Ecto neural progenitor cell (in vitro differentiated cells): ENCODE data around the gene NODAL.

ENCODE experiments used
- DNase-seq: peaks from one replicate; pipeline ENCODE4 v3.0.0-alpha.2; 2018; ENCODE audit warnings: low spot score

The NODAL gene

DNA sequence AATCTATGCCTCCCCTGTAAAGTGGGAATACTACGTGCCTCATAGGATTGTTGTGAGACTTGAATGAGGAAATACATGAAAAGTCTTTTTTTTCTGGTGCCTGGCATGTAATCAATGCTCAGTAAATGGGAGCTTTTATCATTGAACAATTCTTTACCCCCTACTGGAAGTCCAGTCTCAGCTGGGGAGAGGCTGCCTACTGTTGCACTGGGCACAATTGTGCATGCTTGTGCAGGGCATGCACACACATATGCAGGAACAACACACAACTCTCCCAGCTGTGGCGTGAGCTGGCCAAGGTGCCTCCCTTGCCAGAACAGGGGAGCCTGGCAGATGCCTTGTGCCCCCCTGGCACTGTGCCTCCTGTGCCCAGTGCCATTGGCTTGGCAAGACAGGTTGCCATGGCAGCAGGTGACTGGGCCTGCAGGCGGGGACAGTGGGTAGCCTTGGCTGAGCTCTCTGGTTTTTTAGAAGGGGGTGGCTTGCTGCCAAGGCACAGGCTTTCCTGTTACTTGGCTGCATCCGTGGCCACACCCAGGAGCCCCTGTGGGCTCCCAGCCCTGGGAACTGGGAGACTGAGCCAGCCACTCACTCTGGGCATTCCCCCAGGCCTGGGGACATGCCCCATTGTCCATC is 21.0 kb upstream of the NODAL start:
- DNase-seq: no peak

DNA sequence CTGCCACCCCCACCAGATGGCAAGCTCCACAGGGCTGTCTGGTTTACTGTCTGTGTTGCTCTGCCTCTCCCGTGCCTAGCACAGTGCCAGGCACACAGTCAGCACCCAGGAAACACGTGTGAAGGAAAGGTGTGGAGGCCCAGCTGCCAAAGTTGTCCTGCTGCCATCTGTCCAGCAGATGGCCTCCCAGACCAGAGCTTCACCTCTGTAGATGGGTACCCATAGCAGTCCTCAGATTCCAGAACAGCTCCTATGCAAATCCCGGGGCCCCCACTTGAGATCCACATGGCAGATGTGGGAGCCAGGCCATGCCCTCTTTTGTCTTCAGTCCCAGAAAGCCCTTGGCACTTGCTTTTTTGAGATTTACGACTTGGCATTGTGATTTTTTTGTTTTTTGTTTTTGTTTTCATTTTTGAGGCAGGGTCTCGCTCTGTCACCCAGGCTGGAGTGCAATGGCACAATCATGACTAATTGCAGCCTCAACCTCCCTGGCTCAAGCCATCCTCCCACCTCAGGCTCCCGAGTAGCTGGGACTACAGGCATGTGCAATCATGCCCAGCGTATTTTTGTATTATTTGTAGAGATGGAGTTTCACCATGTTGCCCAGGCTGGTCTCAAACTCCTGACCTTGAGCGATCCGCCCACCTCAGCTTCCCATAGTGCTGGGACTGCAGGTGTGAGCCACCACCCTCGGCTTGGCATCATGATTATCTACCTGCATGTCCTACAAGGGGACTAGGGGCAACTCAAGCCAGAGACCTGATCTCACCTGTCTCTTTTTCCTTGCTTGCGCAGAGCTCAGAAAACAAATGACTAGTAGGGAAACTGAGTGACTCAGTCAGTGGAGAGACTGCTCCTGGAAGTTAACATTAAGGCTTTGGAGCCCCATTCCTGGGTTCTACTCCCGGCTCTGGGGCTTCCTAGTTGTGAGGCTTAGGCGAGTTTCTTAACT is 20.2 kb upstream of the NODAL start:
- peak; percentile 64 for DNase-seq

DNA sequence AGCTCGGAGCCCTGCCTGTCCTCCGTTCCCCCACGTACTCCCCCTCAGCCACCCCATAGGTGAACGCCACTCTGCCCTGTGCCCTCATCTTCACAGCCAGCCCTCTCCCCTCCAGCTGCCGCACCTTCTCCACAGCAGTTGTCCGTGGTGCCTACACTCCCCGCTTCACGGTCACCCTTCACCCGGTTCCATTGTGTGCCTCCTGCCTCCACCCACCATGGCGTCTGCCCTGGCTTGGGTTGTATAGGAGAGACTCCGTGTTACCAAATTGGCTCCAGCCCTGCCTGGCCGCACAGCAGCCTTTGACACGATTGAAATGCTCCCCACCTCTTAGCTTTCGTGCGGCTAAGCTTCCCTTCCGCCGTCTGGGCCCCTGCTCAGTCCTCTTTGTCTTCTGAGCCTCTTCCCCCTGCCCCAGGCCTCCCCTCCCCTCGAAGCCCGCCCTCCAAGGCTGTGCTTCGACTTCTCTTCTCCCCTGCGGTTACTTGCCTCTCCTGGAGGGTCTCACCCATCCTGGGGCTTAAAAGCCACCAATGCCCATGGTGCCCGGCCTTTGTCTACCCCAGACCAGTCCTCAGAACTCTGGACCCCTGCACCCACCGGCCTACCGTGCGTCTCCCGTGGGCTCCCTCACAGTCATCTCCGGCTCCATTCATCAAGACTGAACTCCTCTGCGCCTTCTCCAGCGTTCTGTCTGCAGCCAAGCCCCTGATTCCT is 18.5 kb upstream of the NODAL start:
- peak; percentile 70 for DNase-seq

DNA sequence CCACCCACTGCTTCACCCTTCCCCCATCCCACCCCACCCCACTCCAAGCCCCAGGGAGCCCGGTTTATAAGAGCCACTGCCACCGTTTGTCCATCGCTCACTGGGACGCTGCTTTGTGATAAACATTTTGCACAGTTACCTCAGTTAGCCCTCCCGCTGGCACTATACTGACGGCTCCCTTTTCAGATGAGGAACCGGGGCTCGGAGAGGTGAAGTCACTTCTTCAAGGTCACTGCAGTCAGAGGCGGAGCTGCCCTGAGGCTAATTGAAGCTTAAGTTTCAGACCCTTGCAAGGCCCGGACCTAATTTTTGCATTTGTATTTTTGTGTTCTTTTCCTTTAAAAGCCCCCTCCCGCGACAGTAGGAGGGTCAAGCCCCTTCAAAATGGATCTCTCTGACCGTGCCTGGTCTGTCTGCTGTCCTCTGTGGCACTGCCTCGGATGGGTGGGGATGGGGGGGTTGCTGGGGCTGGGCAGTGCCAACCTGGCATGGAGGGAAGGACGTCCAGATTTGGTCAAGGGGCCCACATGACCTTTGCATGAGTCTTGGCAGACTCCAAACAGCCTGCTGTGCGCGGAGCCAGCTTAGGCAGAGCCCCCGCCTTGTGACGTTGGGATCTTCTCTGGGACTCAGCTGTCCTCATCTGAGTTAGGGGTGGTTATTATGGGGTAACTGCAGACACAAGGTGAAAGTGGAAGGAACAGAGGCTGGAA is 17.7 kb upstream of the NODAL start:
- no peak for DNase-seq

DNA sequence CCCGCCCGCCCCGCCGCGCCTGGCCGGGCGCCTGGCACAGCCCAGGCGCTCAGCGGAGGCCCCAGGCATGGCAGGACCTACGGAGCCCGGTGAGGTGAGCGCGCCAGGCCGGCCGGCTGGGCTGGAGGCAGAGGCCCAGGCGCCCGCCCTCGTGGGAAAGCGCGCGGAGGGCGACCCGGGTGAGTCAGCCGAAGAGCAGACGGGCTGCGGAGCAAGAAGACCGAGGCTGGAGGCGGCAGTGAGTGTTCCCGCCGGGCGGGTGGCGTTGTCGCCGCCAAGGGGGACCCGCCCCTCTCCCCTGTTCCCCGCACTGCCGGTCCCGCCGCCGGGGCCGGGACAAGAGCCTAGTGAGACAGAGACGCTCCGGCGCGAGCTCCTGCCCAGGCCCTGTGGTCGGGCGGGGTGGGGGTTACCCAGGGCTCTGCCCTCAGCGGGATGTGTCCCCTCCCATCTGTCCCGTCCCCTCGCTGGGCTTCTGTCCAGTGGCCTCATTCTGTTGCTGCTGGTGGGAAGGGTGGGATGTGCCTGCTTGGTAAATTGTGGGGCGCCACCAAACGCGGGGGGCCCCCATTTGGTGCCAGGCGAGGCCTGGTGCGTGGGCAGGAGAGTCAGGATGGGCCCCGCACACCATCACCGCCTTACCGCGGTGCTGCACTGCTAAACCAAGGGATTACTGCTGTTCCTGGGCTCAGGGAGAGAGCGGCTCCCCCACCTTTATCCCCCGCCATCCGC is 17.0 kb upstream of the NODAL start:
- peak; percentile 70 for DNase-seq

DNA sequence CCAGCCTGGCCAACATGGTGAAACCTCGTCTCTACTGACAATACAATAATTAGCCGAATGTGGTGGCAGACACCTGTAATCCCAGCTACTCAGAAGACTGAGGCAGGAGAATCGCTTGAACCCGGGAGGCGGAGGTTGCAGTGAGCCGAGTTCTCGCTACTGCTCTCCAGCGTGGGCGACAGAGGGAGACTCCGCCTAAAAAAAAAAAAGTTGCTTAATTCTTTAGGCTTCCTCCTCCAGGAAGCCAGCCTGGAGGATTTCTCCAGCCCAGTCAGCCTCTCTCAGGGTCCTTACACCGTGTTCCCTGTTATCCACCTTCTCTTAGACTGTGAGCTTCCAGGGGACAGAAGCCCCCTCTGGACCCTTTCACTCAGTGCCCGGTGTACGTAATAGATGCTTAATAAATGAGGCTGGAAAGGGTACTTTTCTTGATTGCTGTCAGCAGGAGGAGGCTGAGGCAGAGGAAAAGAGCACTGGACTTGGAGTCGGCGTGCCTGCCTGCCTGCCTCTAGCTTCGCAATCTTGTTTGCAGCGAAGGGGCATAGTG is 16.4 kb upstream of the NODAL start:
- DNase-seq: no peak

DNA sequence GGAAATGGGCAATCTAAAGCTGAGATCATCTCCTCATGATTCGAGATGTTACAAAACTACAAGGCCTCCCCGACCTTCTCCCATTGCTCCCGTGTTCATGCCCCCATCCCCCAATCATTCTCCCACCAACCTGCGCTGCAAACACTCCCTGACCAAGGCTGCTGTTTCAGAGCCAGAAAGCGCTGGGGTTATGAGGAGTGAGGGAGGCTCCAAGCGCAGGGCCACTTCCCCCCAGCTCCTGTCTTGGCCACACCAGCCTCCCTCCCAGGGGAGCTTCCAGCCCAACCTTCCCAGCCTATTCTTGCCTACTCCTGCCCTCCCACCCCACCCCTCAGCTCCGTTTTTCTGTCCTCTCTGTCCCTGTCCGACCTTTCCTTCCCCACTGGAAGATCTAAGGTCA is 14.7 kb upstream of the NODAL start:
- no peak for DNase-seq

DNA sequence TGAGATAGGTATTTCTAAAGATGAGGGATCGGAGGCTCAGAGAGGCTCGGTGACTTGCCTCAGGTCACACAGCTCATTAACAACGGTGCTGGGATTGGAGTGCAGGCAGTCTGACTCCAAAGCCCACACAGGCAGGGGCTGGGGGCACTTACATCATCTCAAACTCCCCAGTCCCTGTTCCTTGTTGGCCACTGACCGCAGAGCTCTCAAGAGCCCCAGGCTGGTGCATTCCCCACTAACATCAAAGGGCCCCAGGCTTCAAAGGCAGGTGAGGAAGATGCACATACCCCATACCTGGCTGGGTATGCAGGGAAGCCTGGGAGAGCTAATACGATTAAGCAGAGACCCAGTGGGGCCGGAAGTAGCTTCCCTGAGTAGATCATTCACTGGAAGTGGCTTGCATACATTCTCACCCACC is 13.7 kb upstream of the NODAL start:
- DNase-seq: no peak

DNA sequence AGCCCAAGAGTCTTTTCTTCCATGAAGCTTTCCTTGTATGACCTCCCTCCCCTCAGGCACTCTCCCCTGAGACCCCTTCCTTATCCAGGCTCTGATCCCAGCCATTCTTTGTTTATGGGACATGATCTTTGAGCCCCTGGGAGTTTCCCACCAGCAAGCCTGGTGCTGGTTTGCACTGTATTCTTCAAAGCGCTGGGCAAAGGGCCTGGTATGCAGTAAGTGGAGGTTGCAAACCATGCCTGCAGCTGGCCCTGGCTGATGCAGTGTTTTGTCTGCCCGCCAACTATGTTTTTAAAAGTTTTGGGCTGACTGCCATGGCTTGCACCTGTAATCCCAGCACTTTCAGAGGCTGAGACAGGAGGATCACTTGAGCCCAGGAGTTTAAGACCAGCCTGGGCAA is 6.8 kb upstream of the NODAL start:
- no peak for DNase-seq

DNA sequence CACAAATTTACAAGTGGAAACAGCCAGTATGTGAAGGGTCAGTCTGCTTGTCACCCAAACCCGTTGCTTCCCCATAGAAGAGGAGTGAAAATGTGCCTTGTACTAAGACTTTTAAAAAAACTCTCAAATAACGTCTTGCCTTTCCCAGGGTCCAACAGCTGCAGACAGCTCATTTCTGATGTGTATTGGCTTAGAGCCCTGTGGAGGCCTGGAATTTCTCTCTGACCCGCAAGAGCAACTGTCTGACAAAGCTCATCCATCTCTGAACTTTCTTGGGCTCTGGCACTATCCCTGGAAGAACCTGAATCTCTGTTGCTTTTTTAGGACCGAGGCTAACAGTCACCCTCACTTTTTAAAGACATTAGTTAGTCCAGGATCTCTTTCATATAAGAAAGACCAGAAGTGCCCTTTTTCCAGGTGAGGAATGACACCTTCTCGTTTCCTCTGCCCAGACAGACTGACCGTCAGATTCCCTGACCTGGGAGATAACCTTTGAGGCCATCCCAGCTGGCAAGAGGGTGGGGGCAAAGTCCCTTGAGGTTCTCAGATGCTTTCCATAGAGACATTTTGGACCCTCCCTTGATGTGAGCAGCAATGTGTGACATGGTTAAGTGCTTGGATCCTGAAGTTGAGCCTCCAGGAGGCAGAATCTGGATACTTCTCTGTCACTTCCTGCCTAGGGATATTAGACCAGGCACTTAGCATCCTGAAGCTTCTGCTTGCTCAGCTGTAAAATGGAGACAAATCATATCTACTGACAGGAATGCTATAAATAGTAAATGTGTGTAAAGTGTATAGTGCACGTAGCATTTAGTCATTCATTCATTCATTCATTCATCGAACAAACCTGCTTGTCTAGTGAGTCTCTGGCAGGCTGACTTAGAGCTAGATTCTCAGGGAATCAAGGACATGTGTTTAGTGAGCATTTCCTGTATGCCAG is 4.5 kb upstream of the NODAL start:
- no peak for DNase-seq

DNA sequence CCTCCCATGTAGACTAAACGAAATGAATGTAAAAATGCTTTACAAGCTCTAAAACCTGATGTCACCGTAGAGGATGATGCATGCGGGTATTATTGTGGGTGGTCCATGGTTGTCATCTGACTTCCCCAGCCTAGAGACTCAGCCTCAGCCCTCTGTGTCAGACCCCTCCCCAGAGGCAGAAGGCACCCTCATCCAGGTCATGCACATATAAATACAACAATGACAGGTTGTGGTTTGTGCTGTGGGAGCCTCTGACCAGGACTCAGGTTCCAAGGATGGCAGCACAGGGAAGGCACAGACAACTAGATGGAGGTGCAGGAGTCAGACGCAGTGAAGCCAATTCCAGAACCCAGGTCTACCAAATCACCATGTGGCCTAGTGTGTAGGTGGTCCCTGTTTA is 3.3 kb upstream of the NODAL start:
- no peak for DNase-seq

DNA sequence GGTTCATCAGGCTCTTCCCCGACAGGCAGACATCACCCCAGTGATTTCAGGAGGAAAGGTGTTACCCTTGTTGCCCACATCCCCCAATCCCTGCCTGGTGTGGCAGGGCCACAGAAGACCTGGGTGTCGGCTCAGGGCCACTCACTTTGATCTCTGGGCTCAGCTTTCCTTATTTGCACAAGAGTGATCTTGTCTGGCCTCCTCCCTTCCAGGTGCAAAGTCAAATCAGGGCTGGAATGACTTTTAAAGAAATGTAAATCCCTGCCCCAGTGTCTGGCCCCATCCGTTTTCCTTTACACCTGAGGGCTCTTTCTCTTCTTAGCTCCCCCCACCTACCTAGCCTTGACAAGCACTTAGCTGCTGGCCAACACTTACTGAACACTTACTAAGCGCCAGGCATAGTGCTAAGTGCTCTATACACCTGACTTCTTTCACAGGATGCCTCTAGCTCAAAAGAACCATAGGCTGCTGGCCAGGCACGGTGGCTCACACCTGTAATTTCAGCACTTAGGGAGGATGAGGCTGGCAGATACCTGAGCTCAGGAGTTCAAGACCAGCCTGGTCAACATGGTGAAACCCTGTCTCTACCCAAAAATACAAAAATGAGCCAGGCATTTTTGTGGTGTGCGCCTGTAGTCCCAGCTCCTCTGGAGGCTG is 979 bp upstream of the NODAL start:
- DNase-seq: no peak

DNA sequence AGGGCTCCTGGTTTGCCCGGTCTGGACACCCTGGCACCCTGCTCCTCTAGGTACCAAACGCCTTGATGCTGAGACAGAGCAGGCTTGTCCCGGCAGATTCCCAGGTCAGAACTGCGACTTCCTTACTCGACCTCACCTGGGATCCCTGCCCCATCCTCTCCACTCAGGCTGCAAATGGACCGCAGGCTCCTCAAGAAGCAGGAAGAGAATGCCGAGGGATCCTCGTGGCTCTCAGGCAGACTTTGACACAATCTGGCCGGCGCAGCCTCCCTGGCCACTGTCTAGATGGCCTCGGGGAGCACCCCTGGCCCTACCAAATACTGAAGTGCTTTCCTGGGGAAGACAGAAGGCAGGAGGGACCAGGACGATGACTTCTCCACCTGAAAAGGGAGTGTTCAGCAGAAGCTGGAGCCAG is 421 bp upstream of the NODAL start:
- DNase-seq: no peak

DNA sequence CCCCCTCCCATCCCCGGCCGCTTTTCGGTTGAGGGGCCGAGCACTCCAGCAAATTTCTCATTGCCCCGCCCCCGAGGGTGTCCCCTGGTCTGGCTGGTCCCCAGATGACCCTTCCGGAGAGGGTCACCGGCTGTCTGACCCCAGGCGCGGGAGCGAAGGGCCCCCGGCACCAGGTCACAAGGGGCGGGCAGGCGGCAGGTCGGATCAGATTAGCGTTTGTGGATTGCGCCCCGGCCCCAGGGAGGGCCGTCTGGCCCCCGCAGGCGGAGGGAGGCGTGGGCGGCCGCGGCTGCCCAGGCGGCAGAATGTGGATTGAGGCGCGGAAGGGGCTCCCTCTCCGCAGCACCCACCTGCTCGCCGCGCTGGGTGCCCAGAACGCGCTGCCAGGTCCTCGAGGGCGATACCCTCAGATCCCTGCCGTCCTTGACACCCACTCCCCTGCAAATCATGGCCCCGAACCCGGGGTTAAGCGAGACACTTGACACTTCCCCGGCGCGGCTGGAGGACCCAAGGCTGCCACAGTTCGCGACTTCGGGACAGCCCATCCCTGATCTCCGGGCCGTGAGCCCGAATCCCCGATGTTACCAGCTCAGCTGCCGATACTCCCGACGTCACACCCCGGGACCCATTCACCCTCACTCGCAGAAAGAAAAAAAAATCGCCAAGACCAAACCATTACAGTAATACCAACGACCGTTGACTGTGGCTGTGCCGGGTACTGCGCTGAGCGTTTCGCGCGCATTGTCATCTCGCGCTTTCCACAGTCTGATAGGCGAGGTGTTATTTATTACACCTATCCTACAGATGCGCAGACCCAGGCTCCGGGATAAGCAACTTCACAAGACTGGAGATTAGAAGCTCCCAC is 953 bp downstream of the NODAL start:
- peak; percentile 69 for DNase-seq

DNA sequence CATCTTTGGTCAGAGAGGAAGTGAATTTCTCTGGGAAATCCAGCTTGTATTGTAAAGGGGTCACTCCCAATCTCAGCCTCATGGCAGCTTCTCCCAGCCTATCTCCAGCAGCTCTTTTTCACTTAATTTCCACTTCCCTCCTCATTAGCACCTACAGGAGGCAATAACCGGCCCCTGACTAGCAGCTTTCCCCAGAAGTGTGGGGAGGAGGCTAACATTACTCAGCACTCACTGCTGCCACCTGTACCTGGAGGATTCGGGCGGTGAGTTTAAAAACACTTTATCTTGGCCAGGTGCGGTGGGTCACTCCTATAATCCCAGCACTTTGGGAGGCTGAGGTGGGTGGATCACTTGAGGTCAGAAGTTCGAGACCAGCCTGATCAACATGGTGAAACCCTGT is 3.8 kb downstream of the NODAL start:
- DNase-seq: no peak

DNA sequence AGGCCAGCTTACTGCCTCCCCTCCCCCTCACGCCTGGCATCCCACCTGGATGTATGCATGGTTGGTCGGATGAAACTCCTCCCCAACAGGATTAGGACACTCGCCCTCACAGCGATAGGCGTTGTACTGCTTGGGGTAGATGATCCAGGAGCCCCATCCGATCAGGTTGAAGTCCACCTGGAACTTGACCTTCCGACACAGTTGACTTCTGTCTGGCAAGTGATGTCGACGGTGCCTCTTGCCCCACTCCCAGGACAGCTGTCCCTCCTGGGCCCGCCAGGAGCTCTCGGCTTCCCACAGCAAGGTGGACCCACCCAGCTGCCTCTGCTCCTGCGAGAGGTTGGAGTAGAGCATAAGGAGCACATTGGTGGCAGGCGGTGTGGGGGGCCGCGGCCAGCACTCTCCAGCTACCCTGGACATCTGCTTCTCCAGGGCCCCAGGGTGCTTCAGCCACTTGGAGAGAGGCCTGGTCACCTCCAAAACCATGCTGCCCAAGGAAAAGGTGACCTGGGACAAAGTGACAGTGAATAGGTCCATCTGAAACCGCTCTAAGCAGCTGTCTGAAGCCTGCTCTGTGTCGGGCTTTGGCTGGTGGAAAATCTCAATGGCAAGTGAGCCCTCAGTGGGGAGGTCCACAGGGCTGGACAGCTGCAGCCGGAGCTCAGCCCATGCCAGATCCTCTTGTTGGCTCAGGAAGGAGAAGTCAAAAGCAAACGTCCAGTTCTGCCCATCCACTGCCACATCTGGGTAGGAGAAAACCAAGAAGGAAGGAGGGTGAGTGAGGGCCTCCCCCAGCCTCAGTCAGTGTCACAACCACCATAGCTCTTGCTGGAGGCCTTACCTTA is 6.0 kb downstream of the NODAL start:
- no peak for DNase-seq

DNA sequence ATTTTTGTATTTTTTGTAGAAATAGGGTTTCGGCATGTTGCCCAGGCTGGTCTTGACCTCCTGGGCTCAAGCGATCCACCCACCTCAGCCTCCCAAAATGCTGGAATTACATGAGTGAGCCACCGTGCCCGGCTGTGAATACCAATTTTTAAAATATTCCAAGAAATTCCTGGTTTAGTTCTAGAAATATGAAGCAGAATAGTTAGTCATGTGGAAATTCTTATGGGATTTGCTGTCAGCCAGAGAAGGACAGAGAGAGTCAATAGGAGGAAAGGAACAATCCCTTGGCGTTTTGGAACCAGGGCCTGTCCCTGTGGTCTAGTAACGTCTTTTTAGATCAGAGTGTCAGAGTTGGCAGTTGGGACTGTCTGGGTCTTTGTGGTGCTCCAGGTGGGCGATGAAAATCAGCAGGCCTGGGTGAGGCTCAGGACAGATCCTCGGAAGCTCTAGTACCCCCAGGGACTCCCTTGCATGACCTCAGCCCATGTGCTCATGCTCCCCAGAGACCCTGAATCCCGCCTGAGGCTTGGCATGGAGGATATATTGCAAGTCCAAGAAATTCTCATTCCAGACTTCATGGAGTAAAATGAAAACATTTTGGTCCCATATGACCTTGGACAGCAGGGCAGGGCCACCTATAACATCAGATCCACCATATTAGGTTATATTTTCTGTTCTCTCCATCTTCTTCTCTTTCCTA is 7.8 kb downstream of the NODAL start:
- no peak for DNase-seq
